ENCODE measurements around the gene CASP10. TPM values are rescaled to one million over a fixed set of nuclear protein-coding genes. Genes with fewer than 3 reads are reported as not detected.
A peak's percentile ranks its signal among the peaks of the same experiment; 100 is the strongest.

The CASP10 gene
- total and polyA plus RNA-seq, 9 of the 15 experiments (the other 6 are each of a cell fraction or from before 2014, with no cell fraction given), result 7.1 to 20.4 (median 10.8) TPM

DNA sequence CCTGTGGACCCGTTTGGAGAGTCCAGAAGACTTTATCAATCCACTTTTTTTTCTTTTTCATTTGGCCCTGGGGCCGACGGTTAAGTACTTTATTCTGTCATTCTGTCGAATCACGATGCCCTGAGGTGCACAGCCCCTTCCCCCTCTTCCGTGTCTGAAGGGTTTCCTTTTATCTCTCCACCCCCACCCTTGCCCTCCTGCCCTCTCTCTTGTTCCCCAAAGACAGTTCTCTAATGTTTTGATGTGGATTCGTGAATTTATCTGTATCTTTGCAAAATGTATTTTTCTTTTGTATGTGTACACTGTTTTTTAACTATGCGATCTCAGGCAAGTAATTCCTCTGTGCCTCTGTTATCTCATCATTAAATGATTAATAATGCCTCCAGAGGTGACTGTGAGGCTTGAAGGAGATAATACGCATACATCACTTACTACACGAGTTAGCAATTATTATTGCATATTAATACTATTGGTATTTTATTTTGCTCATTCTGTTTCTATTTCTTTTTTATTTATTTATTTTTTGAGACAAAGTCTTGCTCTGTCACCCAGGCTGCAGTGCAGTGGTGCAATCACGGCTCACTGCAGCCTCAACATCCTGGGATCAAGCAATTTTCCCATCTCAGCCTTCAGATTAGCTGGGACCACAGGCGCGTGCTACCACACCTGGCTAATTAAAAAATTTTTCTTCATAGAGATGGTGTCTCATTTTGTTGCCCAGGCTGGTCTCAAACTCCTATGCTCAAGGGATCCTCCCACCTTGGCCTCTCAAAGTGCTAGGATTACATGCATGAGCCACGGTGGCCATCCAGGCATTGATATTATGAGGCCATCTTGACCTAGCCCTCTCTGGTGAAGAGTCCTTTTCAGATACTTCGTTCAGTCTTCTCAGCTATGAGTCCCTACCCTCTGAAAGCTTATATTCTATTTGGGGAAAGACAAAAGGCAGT is 76.0 kb downstream of the CASP10 start (continued):
- TF ChIP-seq, protein P1, sequence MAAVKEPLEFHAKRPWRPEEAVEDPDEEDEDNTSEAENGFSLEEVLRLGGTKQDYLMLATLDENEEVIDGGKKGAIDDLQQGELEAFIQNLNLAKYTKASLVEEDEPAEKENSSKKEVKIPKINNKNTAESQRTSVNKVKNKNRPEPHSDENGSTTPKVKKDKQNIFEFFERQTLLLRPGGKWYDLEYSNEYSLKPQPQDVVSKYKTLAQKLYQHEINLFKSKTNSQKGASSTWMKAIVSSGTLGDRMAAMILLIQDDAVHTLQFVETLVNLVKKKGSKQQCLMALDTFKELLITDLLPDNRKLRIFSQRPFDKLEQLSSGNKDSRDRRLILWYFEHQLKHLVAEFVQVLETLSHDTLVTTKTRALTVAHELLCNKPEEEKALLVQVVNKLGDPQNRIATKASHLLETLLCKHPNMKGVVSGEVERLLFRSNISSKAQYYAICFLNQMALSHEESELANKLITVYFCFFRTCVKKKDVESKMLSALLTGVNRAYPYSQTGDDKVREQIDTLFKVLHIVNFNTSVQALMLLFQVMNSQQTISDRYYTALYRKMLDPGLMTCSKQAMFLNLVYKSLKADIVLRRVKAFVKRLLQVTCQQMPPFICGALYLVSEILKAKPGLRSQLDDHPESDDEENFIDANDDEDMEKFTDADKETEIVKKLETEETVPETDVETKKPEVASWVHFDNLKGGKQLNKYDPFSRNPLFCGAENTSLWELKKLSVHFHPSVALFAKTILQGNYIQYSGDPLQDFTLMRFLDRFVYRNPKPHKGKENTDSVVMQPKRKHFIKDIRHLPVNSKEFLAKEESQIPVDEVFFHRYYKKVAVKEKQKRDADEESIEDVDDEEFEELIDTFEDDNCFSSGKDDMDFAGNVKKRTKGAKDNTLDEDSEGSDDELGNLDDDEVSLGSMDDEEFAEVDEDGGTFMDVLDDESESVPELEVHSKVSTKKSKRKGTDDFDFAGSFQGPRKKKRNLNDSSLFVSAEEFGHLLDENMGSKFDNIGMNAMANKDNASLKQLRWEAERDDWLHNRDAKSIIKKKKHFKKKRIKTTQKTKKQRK (IDR thresholded peaks at IDR 0.05; ENCODE audit: borderline replicate concordance, low read depth, low read length), result no peak
- 0 out of 2 replicates have a peak, but pooled peaks have one; percentile 3 for TF ChIP-seq CREM (IDR thresholded peaks at IDR 0.05; ENCODE audit: low read depth)
- TF ChIP-seq NCOA2 (IDR thresholded peaks at IDR 0.05; ENCODE audit: partially characterized antibody in 2 of 2), result peak in 1 of 2 experiments; percentile 31
- no peak for TF ChIP-seq FOXK2 (conservative IDR thresholded peaks at IDR 0.05 in 1 of 2, IDR thresholded peaks at IDR 0.05 in 1 of 2; ENCODE audit: low read depth in 2 of 2)
- TF ChIP-seq, protein P2, sequence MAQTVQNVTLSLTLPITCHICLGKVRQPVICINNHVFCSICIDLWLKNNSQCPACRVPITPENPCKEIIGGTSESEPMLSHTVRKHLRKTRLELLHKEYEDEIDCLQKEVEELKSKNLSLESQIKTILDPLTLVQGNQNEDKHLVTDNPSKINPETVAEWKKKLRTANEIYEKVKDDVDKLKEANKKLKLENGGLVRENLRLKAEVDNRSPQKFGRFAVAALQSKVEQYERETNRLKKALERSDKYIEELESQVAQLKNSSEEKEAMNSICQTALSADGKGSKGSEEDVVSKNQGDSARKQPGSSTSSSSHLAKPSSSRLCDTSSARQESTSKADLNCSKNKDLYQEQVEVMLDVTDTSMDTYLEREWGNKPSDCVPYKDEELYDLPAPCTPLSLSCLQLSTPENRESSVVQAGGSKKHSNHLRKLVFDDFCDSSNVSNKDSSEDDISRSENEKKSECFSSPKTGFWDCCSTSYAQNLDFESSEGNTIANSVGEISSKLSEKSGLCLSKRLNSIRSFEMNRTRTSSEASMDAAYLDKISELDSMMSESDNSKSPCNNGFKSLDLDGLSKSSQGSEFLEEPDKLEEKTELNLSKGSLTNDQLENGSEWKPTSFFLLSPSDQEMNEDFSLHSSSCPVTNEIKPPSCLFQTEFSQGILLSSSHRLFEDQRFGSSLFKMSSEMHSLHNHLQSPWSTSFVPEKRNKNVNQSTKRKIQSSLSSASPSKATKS (CRISPR knock-in tag; IDR thresholded peaks at IDR 0.05), result no peak
- TF ChIP-seq BCL6 (CRISPR knock-in tag; IDR thresholded peaks at IDR 0.05), result no peak
- TF ChIP-seq ZNF384 (IDR thresholded peaks at IDR 0.05; ENCODE audit: low read depth, low read length), result peak; percentile 78; the same call in 1 of the 2 replicates
- TF ChIP-seq EP300 (IDR thresholded peaks at IDR 0.05; ENCODE audit: low read length), result peak; percentile 25; the same call in 1 of the 2 replicates
- peak; percentile 41 for TF ChIP-seq EGR1 (conservative IDR thresholded peaks at IDR 0.05)
- TF ChIP-seq TCF3 (CRISPR knock-in tag; IDR thresholded peaks at IDR 0.05), result no peak
- 0 out of 2 replicates have a peak, but pooled peaks have one; percentile 17 for TF ChIP-seq MAFG (tag; conservative IDR thresholded peaks at IDR 0.05)

Data from K562 (cell line).